Measurements from ENCODE around the gene TMEM87B. TPM values are rescaled to one million over a fixed set of nuclear protein-coding genes. Genes with fewer than 3 reads are reported as not detected.

TMEM87B gene
- total and polyA plus RNA-seq, 2 of the 4 experiments (the other 2 are of a cell fraction), result 6.3 to 12.5 TPM

DNA sequence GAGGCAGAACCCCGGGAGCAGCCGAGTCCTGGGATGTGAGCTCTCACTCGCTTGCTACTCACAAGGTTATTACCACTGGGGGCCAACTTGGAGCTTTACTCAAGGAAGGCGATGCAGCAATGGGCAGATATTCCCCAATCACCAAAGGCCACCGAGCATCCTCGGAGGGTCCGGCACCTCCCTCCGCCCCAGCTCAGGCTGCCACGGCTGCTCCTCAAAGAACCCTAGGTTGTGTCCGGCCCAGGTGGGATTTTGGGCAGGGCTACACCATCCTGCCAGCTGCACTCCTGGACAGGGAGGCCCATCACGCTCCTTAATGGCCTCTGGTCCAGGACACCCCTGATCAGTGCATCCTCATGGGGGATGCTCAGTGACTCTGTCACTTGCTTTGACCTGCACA lies 107.9 kb downstream of the TMEM87B start:
- H2BK120ac ChIP-seq (ENCODE audit: low read depth, low read length), result no peak overlapping the region
- no TSS peak for BruUV-seq (replicated peaks)
- peaks cover 4% of the 10 kb centered on the region; the same call in 1 of the 2 replicates for H3K9me1 ChIP-seq (ENCODE audit: insufficient read depth, low read length)
- no peak for ATAC-seq (ENCODE audit: low read depth)
- in situ Hi-C loops (cut with MboI; ENCODE audit: low sequenced_read_pairs), result no loop called here
- ChIA-PET POLR2A (ENCODE audit: unreplicated experiment) (no interaction called here), CTCF (no interaction called here)
- DNase-seq, result no peak
- no peaks in the 10 kb centered on the region for H4K20me1 ChIP-seq (ENCODE audit: insufficient read depth, low read length)
- no peak overlapping the region for H2AK5ac ChIP-seq (ENCODE audit: low read depth, low read length)
- dilution Hi-C loops (cut with HindIII; ENCODE audit: low sequenced_read_pairs, unreplicated experiment), result no loop called here
- no peak overlapping the region for H3K14ac ChIP-seq (replicated peaks; ENCODE audit: low read depth, low read length)
- 98% methylated on average over 6 of the region's 11 CpGs; no CpG with 5 or more reads in 1 of the 2 experiments for WGBS, 2 experiments (ENCODE audit: extremely low coverage in 2 of 2, insufficient read length in 1 of 2)
- H2BK15ac ChIP-seq (ENCODE audit: low read depth, low read length), result no peak overlapping the region
- no peaks in the 10 kb centered on the region for H3K79me1 ChIP-seq (ENCODE audit: low read depth in 1 of 2, low read length in 2 of 2)
- no peaks in the 10 kb centered on the region for H3K36me3 ChIP-seq (ENCODE audit: control insufficient read depth, insufficient read depth, low read length)
- H3K27me3 ChIP-seq (ENCODE audit: control insufficient read depth, insufficient read depth, low read length), result no peaks in the 10 kb centered on the region
- H4K91ac ChIP-seq (ENCODE audit: insufficient read depth, low read depth, low read length), result no peak overlapping the region
- H2AFZ ChIP-seq (replicated peaks; ENCODE audit: low read length, poor library complexity), result no peak overlapping the region
- no peak overlapping the region for H4K5ac ChIP-seq (ENCODE audit: low read depth, low read length)
- H2BK5ac ChIP-seq (ENCODE audit: low read depth, low read length, poor library complexity, severe bottlenecking), result no peak overlapping the region
- H3K9ac ChIP-seq (ENCODE audit: low read depth, low read length), result no peak overlapping the region
- no peak overlapping the region for H2AK9ac ChIP-seq (replicated peaks; ENCODE audit: low read depth, low read length, poor library complexity)
- H3K4me2 ChIP-seq (ENCODE audit: low read depth, low read length), result no peak overlapping the region
- no peak overlapping the region for H3K4ac ChIP-seq (ENCODE audit: low read depth, low read length)
- H3K23ac ChIP-seq (ENCODE audit: low read depth, low read length), result no peak overlapping the region
- no peak overlapping the region for H3K4me3 ChIP-seq (ENCODE audit: insufficient read depth, low read depth, low read length)
- no peak overlapping the region for H3K27ac ChIP-seq (ENCODE audit: insufficient read depth, low read length)
- no peak overlapping the region for H3K56ac ChIP-seq (ENCODE audit: extremely low read depth, insufficient read depth, low read length)
- no peak overlapping the region for H2BK20ac ChIP-seq (ENCODE audit: low read depth, low read length)
- no peak overlapping the region for H3K18ac ChIP-seq (ENCODE audit: low read depth, low read length)
- TF ChIP-seq RCOR1 (IDR thresholded peaks at IDR 0.05; ENCODE audit: insufficient replicate concordance, low read length) (no peak), CHD1 (IDR thresholded peaks at IDR 0.05; ENCODE audit: low read depth, low read length) (no peak), FOS (IDR thresholded peaks at IDR 0.05; ENCODE audit: low read depth, low read length) (no peak), MAZ (IDR thresholded peaks at IDR 0.05; ENCODE audit: borderline replicate concordance, low read depth, low read length) (no peak), MXI1 (IDR thresholded peaks at IDR 0.05; ENCODE audit: borderline replicate concordance, low read depth, low read length) (no peak), RAD21 (IDR thresholded peaks at IDR 0.05; ENCODE audit: low read length) (no peak), CEBPB (IDR thresholded peaks at IDR 0.05; ENCODE audit: low read depth, low read length) (no peak), ELK1 (IDR thresholded peaks at IDR 0.05; ENCODE audit: borderline replicate concordance, low read depth, low read length) (no peak), NFE2L2 (IDR thresholded peaks at IDR 0.05; ENCODE audit: low read depth, low read length) (no peak), POLR2A (IDR thresholded peaks at IDR 0.05; ENCODE audit: low read depth, low read length) (no peak), RFX5 (IDR thresholded peaks at IDR 0.05; ENCODE audit: low read depth, low read length) (no peak), MAFK (IDR thresholded peaks at IDR 0.05; ENCODE audit: low read depth, low read length) (no peak), CTCF (conservative IDR thresholded peaks at IDR 0.05; ENCODE audit: low read depth, low read length) (no peak), SMC3 (IDR thresholded peaks at IDR 0.05; ENCODE audit: low read depth, low read length) (no peak), BHLHE40 (IDR thresholded peaks at IDR 0.05; ENCODE audit: low read depth, low read length) (no peak)
- TF ChIP-seq, protein P1, sequence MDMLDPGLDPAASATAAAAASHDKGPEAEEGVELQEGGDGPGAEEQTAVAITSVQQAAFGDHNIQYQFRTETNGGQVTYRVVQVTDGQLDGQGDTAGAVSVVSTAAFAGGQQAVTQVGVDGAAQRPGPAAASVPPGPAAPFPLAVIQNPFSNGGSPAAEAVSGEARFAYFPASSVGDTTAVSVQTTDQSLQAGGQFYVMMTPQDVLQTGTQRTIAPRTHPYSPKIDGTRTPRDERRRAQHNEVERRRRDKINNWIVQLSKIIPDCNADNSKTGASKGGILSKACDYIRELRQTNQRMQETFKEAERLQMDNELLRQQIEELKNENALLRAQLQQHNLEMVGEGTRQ (IDR thresholded peaks at IDR 0.05; ENCODE audit: low read depth, low read length), result no peak
- H3K4me1 ChIP-seq (ENCODE audit: control insufficient read depth, insufficient read depth, low read length), result no peaks in the 10 kb centered on the region
- H4K8ac ChIP-seq (ENCODE audit: low read depth in 2 of 2, low read length in 2 of 2), result no peak overlapping the region
- intact Hi-C loops (cut with micrococcal nuclease), result no loop called here
- no peaks in the 10 kb centered on the region for H3K9me3 ChIP-seq (ENCODE audit: control insufficient read depth, insufficient read depth, low read length)

All from IMR-90 (cell line).